ENCODE data around the gene MTX2. TPM values are rescaled to one million over a fixed set of nuclear protein-coding genes. Genes with fewer than 3 reads are reported as not detected.

Gene MTX2
- total RNA-seq, 1 experiment from 2014 or later, result 30.8 TPM

- H4K20me1 ChIP-seq (ENCODE audit: control insufficient read depth, insufficient read depth, insufficient read length), result no peaks in the 10 kb centered on the region
- Mint-ChIP-seq H3K27ac (no peak overlapping the region), H3K27me3 (ENCODE audit: low read depth) (no peaks in the 10 kb centered on the region), H3K4me3 (no peak overlapping the region), H3K36me3 (ENCODE audit: insufficient read depth in 1 of 3, low read depth in 3 of 3) (no peaks in the 10 kb centered on the region), H3K9me3 (no peaks in the 10 kb centered on the region), H3K4me1 (peaks cover 0 to 5% of the 10 kb centered on the region in 2 experiments; a peak in 1 of 4 replicates)
- no peak overlapping the region for H2BK120ac ChIP-seq (ENCODE audit: low read depth, low read length, poor library complexity, severe bottlenecking)
- H2AFZ ChIP-seq (ENCODE audit: low read length), result no peak overlapping the region
- no peak overlapping the region for H3K14ac ChIP-seq (ENCODE audit: insufficient read depth, low read length)
- no peak overlapping the region for H3K4ac ChIP-seq (ENCODE audit: low read depth, low read length)
- peaks cover 14% of the 10 kb centered on the region; the same call in 1 of the 2 replicates for H3K79me2 ChIP-seq (ENCODE audit: insufficient read depth, low read length)
- no peak overlapping the region for H3K18ac ChIP-seq (ENCODE audit: insufficient read length, low read depth, low read length)
- H4K8ac ChIP-seq (replicated peaks; ENCODE audit: insufficient read length, low read depth, low read length), result no peak overlapping the region
- no peak overlapping the region for H3K23ac ChIP-seq (ENCODE audit: insufficient read length, low read depth, low read length)
- no peak overlapping the region for H2BK12ac ChIP-seq (ENCODE audit: insufficient read length, low read depth, low read length)
- H3K23me2 ChIP-seq (ENCODE audit: insufficient read length, low read depth, low read length, poor library complexity, severe bottlenecking), result no peaks in the 10 kb centered on the region
- DNase-seq, result no peak
- no peak overlapping the region for H2BK5ac ChIP-seq (ENCODE audit: insufficient read length, low read length)
- H3K9ac ChIP-seq (ENCODE audit: extremely low read depth, insufficient read length, low read length), result no peak overlapping the region
- no peak overlapping the region for H3T11ph ChIP-seq (ENCODE audit: low read length)
- H4K5ac ChIP-seq (ENCODE audit: insufficient read length, low read depth, low read length), result no peak overlapping the region
- no peak overlapping the region for H3K4me2 ChIP-seq (ENCODE audit: insufficient read depth, insufficient read length, low read length)
- no peak overlapping the region for H3K27ac ChIP-seq (ENCODE audit: insufficient read length, low read depth, low read length)
- TF ChIP-seq CTCF (conservative IDR thresholded peaks at IDR 0.05), result no peak
- no peak overlapping the region for H3K56ac ChIP-seq (ENCODE audit: insufficient read length, low read depth, low read length)
- no peak overlapping the region for H2AK5ac ChIP-seq (ENCODE audit: insufficient read length, low read length)
- no peaks in the 10 kb centered on the region for H3K27me3 ChIP-seq (ENCODE audit: insufficient read depth, low read length)
- H2BK20ac ChIP-seq (ENCODE audit: low read depth, low read length, poor library complexity, severe bottlenecking), result no peak overlapping the region
- no peak overlapping the region for H2BK15ac ChIP-seq (ENCODE audit: low read depth, low read length)
- H3K4me1 ChIP-seq (ENCODE audit: insufficient read depth, low read length), result no peaks in the 10 kb centered on the region
- H3K79me1 ChIP-seq (ENCODE audit: insufficient read depth, low read depth, low read length, poor library complexity, severe bottlenecking), result peaks cover 6% of the 10 kb centered on the region
- no peak overlapping the region for H4K91ac ChIP-seq (ENCODE audit: insufficient read length, low read depth, low read length)
- no peaks in the 10 kb centered on the region for H3K9me3 ChIP-seq (ENCODE audit: control insufficient read depth, low read depth, low read length)
- no CpG with 5 or more reads among the region's 1 CpG for WGBS (ENCODE audit: extremely low coverage, insufficient read length, low lambda C conversion rate)
Measured at GRCh38 chr2:176278927-176279326, 9.7 kb downstream of the MTX2 start.
